SU-DHL-6 (cell line): ENCODE data around the gene RASIP1.

Source experiments
- H2AFZ ChIP-seq: fragments of 200-600 bp; sonication (generic); 2 replicates; pipeline ENCODE4 v1.6.1; 2014; ENCODE audit warnings: low read depth, mild to moderate bottlenecking, moderate library complexity, mixed read lengths, antibody characterized with exemption, low read length; ENCODE audit not compliant: severe bottlenecking
- H3F3A ChIP-seq: fragments of 200-600 bp; shearing (Covaris generic); 2 replicates; pipeline ENCODE4 v1.6.0; 2016; ENCODE audit warnings: antibody characterized with exemption, mild to moderate bottlenecking; ENCODE audit not compliant: insufficient read depth
- H3K27ac ChIP-seq: fragments of 200-600 bp; sonication (generic); 2 replicates; pipeline ENCODE4 v1.5.1; 2016; ENCODE audit warnings: low read depth, mild to moderate bottlenecking, low read length, moderate library complexity, mixed read lengths
- H3K27me3 ChIP-seq: fragments of 200-600 bp; sonication (generic), shearing (Covaris generic); 2 replicates; pipeline ENCODE4 v1.6.0; 2014; ENCODE audit warnings: mild to moderate bottlenecking, low read length
- H3K36me3 ChIP-seq: fragments of 200-600 bp; sonication (generic); 2 replicates; pipeline ENCODE4 v1.6.1; 2014; ENCODE audit warnings: mild to moderate bottlenecking, low read length, mixed read lengths
- H3K4me2 ChIP-seq: fragments of 300-600, 200-600 bp; shearing (Covaris generic), sonication (generic); 2 replicates; pipeline ENCODE4 v1.6.0; 2014; ENCODE audit warnings: low read length, low read depth, mild to moderate bottlenecking; ENCODE audit not compliant: poor library complexity, severe bottlenecking
- H3K4me3 ChIP-seq: fragments of 200-600 bp; sonication (generic); 2 replicates; pipeline ENCODE4 v1.5.1; 2014; ENCODE audit warnings: antibody characterized with exemption, low read length, mild to moderate bottlenecking, mixed read lengths; ENCODE audit not compliant: insufficient read depth, poor library complexity, severe bottlenecking
- H3K79me2 ChIP-seq: fragments of 200-600 bp; sonication (generic); 2 replicates; pipeline ENCODE4 v1.6.1; 2014; ENCODE audit warnings: mild to moderate bottlenecking, low read length, moderate library complexity; ENCODE audit not compliant: insufficient read depth
- H3K9ac ChIP-seq: fragments of 200-600 bp; sonication (generic); 2 replicates; pipeline ENCODE4 v1.7.0; 2014; ENCODE audit warnings: mild to moderate bottlenecking, low read length
- H3K9me2 ChIP-seq: fragments of 200-600 bp; sonication (generic); replicated peaks from 2 replicates; pipeline ENCODE4 v1.6.1; 2014; ENCODE audit warnings: low read length; ENCODE audit not compliant: insufficient read depth
- H3K9me3 ChIP-seq: fragments of 200-600 bp; sonication (generic); 2 replicates; pipeline ENCODE4 v1.6.1; 2014; ENCODE audit warnings: low read length, mixed read lengths; ENCODE audit not compliant: insufficient read depth
- H4K20me1 ChIP-seq: fragments of 200-600 bp; sonication (generic); 2 replicates; pipeline ENCODE4 v1.6.1; 2014; ENCODE audit warnings: low read depth, mild to moderate bottlenecking, antibody characterized with exemption, low read length, moderate library complexity, mixed read lengths
- EZH2phosphoT487 ChIP-seq: fragments of 200-600 bp; sonication (generic), shearing (Covaris generic); conservative IDR thresholded peaks from 2 replicates; pipeline ENCODE4 v1.6.1; 2018; ENCODE audit warnings: mild to moderate bottlenecking, antibody characterized with exemption, low read length, moderate library complexity, mixed read lengths
- TF ChIP-seq, protein P1 (sequence below): fragments of 200-600 bp; sonication (generic); IDR thresholded peaks from one replicate; pipeline ENCODE4 v1.5.1; 2017; ENCODE audit warnings: antibody characterized with exemption, mild to moderate bottlenecking, low read length, moderate library complexity; ENCODE audit not compliant: insufficient read depth, poor library complexity, severe bottlenecking

RASIP1 gene

DNA sequence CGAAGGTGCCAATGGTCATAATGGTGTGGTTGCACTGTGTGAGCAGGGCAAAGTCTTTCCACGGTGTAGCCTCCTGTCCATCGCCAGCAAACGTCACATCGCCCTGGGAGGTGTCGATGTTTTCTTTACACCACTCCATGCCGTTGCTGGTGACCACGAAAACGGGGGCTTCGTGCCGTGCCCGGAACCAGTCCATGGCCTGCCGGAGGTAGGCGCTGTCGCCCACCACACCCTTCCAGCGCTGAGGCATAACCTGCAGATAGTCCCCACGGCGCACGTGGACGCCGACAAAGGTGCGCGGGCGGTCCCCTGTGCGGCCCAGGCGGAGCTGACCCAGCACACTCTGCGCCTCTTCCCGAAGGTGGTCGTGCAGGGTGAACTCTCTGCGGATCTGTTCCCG, 9.9 kb upstream of the RASIP1 start:
- Histone ChIP-seq H2AFZ (no peak overlapping the region), H3K9me2 (no peaks in the 10 kb centered on the region), H3K79me2 (no peaks in the 10 kb centered on the region), H3F3A (no peaks in the 10 kb centered on the region), H3K27me3 (no peaks in the 10 kb centered on the region), H3K4me2 (no peak overlapping the region), H3K9me3 (no peaks in the 10 kb centered on the region), H3K9ac (no peak overlapping the region), H3K27ac (no peak overlapping the region), H3K36me3 (no peaks in the 10 kb centered on the region), H3K4me3 (no peak overlapping the region), H4K20me1 (no peaks in the 10 kb centered on the region)
- TF ChIP-seq, protein P1, sequence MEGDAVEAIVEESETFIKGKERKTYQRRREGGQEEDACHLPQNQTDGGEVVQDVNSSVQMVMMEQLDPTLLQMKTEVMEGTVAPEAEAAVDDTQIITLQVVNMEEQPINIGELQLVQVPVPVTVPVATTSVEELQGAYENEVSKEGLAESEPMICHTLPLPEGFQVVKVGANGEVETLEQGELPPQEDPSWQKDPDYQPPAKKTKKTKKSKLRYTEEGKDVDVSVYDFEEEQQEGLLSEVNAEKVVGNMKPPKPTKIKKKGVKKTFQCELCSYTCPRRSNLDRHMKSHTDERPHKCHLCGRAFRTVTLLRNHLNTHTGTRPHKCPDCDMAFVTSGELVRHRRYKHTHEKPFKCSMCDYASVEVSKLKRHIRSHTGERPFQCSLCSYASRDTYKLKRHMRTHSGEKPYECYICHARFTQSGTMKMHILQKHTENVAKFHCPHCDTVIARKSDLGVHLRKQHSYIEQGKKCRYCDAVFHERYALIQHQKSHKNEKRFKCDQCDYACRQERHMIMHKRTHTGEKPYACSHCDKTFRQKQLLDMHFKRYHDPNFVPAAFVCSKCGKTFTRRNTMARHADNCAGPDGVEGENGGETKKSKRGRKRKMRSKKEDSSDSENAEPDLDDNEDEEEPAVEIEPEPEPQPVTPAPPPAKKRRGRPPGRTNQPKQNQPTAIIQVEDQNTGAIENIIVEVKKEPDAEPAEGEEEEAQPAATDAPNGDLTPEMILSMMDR = no peak
- TF ChIP-seq EZH2phosphoT487 = no peak

DNA sequence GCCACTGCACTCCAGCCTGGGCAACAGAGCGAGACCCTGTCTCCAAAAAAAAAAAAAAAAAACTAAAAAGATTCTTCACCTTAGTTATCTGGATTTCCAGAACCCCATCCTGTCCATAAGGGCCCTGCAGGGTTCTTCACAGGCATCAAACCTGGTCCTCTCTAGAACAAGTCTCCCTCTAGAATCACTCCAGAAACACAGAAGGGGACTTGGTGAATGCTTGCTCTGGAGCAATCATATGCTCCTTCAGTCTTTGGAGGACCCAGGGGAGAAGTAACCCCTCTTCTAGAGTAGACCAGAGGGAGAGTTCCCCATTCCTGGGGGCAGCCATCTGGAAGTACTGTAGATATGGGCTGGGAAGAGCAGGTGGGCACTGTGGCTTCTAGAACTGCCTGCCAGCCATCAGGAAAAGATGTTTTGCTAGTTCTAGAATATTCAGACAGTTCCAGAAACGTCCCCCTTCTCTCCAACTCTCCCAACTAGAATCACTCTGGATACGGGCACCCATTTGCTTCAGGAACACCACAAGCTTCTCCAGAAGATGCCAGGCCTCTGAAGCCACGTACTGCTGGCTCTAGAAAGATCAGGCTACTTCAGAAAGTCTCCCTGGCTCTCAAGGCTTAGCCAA, 9.3 kb upstream of the RASIP1 start:
- Histone ChIP-seq H3F3A (no peaks in the 10 kb centered on the region), H3K27ac (no peak overlapping the region), H3K27me3 (no peaks in the 10 kb centered on the region), H2AFZ (no peak overlapping the region), H3K9me2 (no peaks in the 10 kb centered on the region), H3K9me3 (no peaks in the 10 kb centered on the region), H3K9ac (no peak overlapping the region), H3K4me3 (no peak overlapping the region), H3K36me3 (no peaks in the 10 kb centered on the region), H3K79me2 (no peaks in the 10 kb centered on the region), H3K4me2 (no peak overlapping the region), H4K20me1 (no peaks in the 10 kb centered on the region)
- TF ChIP-seq, protein P1 = no peak
- TF ChIP-seq EZH2phosphoT487 = no peak

DNA sequence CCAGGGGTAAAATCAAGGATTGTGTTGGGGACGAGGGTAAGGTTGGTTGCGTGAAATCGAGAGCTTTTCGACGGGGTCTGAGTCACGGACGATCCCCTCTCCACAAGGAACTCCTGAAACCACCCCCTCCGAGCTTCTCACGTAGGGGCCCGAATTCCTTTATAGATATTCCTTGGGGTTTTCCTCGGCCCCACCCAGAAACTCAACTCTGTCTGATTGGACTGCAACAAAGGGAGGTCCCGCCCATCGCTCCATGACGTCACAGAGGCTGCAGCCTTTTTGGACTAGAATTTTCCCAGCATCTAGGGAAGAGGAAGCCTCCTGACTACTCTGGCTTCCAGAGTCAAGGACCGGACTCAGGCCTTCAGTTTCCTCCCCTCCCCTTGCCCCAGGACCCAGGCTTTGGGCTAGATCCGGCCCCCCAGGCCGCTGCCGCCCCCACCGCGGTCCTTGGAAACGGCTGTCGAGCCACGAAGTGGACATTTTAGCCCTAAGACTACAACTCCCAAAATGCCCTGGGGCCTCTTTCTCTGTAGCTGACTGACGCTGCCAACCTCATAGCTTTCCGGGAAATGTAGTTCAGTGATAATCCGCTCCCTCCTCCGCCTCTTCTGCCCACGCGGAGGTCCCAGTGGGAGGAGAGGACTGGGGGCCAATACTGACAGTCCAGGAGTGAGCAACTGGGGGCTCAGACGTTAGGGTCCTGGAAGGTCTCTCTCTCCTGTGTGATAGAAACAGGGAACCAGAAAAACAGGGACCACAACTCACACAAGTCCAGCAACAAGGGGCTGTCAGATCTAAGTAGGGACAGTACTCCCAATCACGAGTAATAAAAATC, 6.5 kb upstream of the RASIP1 start, which contains the start of gene IZUMO1:
Gene IZUMO1, minus strand, starts transcription at position 172 of the 838 bp plus-strand sequence. CDS start 1,050 bp downstream, outside the sequence.
- Histone ChIP-seq H3K4me2 (peak within 1 kb of the TSS; percentile 40), H3K36me3 (no peaks in the 10 kb centered on the region), H3K9me3 (no peaks in the 10 kb centered on the region), H2AFZ (peak within 1 kb of the TSS; percentile 32), H3F3A (no peaks in the 10 kb centered on the region), H3K9ac (no peak within 1 kb of the TSS), H4K20me1 (no peaks in the 10 kb centered on the region), H3K4me3 (no peak within 1 kb of the TSS), H3K27me3 (no peaks in the 10 kb centered on the region), H3K27ac (no peak within 1 kb of the TSS), H3K79me2 (no peaks in the 10 kb centered on the region), H3K9me2 (no peaks in the 10 kb centered on the region)
- TF ChIP-seq, protein P1 = no peak
- TF ChIP-seq EZH2phosphoT487 = no peak
